Measurements from ENCODE around the gene C14orf180.

Gene C14orf180

DNA sequence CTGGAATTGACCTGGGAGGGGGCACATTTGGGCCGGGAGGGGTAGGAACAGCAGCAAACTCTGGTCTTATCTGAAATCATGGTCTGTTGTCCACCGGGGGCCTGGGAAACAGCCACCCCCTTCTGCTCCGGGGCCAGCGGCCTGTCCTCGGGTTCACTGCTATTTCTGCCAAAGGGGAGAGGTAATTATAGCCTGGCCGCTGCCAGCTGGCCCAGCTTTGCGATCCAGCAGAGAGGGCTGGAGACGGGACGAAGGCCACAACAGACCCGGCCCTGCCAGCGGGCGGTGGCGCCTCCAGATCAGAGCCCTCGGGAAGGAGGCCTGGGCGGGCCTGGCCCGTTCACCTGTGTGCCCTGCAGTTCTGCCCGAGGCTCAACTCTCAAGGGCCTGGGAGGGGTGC lies at the start of gene C14orf180:
TSS of gene C14orf180 (plus strand) at position 258 of the 400 bp plus-strand sequence. CDS start 6,667 bp downstream, outside the sequence.
- DNase-seq, result no peak

DNA sequence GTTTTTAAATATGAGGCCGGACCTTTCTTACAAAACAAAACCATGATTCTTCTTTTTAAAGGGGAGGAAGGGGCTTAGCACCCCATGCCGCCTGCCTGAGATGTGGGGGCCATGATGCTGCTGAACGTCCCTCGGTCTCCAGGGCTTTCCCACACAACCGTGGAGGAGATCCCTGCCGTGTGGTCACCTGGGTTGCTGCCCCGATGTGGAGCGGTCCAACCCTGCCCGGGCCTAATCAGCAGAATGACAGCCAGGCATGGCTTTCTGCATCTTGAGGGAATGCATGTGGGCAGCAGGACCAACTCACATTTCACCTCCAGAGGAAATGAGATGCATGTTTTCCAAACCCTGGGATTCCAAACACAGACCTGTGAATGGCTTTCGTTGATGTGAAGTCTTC lies 48.9 kb upstream of the C14orf180 start:
- DNase-seq, result no peak

DNA sequence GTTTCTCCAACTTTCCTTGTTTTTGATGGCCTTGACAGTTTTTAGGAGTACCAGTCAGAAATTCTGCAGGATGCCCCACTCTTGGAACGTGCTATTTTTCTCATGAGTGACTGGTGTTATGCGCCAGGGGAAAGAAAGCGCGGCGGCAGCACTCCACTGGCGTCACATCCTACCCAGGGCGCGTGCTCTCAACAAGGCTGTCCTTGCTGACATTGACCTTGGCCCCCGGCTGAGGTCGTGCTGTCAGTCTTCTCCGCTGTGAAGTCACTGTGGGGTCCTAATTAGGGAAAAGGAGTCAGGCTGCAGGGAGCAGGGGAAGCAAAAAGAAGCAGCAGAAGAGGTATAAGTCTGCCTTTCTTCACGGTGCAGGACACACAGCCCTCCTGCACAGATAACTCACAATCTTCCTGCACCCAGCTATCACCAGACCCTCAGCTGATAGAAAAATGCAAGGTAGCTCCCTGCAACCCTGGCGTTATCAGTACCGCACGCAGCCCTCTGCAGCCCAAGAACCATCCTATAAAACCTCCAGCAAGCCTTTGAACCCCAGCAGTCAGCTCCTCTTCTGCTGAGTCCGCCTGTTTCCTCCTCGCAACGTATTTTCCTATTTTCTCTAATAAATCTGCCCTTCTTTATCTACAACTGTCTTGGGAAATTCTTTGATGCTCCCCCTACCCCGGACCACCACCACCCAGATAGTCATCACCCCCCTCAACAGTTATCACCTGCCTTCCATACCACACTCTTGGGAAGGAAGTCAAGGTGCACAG lies 48.0 kb upstream of the C14orf180 start:
- DNase-seq, result no peak

DNA sequence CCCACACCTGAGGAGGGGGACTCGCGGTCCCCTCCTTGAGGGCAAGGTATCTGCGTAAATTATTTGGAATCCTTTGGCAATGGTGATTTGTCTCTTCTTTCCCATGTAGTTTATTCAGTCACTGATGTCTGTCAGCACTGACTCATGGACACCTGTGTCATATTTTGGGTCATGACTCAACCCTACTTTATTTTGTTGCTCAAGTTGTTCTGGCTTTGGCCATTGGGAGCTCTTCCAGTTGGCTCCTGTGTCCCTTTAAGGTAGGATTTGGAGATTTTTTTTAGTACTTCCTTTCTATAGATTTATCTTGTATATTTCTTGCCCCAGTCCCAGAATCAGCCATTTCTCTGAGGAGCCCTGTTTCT lies 47.4 kb upstream of the C14orf180 start:
- DNase-seq, result no peak

DNA sequence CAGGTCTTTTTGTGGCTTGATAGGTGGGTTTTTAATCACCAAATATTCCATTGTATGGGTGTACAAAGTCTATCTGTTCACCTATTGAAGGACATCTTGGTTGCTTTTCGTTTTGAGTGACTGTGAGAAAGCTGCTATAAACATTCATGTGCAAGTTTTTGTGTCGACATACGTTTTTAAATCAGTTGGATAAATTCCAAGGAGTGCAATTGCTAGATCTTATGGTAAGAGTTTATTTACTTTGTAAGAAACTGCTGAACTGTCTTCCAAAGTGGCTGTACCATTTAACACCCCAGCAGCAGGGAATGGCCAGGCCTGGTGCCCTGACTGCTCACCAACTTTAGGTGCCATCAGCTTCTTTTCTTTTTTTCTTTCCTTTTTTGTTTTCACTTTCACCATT lies 45.5 kb upstream of the C14orf180 start:
- no peak for DNase-seq

DNA sequence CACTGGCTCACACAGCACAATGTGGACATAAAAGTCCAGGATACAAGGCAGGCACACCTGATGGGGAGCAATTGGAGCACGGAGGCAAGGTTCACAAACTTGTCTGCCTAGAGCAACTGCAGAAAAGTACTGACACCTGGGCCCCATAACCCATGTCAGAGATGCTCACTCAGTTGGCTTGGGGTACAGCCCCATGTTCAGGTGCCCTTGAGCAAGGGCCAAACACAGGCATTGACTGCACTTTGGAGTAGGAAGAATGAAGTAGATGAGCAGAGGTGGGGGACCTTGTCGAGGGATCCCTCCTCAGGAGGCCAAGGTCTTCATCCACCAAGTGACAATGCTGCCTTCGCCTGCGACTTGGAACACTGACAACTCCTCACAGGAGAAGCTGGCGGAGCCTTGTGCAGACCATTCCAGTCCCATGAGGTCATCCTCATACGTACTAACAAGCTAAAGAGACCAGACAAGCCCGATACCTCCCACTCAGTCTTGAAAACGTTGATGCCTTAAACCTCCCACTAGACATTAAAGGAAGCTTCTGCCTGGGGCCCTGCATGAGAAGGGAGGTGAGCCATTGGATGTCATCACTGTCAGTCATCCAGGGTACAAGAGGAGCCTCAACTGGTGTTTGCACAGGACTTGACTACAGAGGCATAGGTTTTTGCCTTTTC lies 42.5 kb upstream of the C14orf180 start:
- DNase-seq, result no peak

DNA sequence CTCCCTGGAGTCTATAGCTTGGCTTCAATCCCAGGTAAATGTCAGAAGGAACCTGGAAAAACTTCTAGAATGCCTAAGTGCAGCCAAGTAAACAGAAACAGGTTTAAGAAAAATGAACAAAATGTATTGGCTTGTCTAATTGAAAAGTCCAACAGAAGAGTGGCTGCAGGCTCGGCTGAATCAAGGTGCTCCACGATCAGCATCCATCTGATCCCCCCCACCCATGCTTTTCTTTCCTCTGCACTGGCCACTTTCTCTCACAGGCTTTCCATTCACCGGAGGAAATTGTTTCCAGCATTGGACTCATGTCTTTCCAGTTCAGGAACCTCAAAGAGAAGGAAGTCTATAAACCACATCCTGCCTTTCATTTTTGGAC lies 42.0 kb upstream of the C14orf180 start:
- DNase-seq, result no peak

DNA sequence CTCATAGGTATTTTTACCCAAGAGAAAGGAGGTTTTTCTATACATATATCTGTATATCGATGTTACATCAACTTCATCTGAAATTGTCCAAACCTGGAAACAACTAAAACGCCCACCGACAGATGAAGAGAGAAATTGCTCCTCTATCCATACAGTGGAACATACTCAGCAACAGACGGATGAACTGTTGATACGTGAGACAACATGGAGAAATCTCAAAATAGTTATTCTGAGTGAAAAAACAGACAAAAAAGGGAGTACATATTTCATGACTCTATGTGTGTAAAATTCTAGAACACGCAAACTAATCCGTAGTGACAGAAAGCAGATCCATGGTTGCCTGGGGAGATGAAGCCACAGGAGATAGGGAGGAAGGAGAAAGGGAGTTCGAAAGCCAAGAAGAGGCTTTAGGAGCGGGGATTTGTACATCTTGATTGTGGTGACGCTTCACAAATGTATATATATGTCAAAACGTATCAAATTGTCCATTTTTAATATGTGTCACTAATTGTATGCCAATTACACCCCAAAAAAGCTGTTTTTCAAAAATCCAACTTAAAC lies 37.6 kb upstream of the C14orf180 start:
- no peak for DNase-seq

DNA sequence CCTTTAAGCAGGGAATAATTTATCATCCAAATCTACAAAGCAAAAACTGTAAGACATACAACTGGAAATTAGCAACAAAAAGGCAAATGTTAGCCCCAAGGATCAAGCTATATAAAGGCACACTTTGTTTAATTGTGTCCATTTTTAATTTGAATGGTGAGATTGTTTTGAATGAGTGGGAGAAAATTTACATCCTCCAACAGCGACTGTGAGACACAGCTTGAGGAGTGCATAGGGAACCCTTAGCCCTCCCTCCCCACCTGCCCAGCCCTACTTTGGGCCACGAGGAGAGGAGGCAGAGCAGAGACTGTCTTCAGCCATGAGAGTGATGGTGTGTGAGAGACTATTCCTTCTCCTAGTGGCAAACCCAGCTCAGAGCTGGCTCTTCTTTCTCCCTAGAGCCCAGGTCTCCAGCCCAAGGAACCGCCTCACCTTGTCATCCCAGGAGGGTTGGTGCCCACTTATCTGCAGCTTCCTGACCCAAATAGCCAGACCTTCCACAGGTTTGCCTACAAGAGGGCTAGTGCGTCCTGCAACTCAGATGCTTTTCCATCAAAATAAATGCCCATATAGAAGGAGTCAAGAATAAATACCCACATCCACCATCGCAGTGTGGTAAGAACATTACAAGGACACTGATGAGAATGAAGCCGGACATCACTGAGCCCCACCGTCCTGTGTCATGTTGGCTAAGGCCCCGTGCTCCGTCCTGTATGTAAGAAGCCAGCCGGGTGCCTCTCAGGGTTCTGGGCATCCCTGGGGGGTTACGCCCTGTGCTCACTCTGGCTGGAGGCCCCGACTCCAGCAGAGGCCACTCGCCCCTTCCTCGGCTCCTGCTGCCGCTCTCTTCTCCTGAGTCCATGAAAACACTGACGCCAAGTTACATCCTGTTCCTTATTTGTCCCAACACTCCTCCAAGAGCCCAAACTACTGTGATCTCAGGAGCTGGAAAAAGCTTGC lies 36.4 kb upstream of the C14orf180 start:
- DNase-seq, result no peak

DNA sequence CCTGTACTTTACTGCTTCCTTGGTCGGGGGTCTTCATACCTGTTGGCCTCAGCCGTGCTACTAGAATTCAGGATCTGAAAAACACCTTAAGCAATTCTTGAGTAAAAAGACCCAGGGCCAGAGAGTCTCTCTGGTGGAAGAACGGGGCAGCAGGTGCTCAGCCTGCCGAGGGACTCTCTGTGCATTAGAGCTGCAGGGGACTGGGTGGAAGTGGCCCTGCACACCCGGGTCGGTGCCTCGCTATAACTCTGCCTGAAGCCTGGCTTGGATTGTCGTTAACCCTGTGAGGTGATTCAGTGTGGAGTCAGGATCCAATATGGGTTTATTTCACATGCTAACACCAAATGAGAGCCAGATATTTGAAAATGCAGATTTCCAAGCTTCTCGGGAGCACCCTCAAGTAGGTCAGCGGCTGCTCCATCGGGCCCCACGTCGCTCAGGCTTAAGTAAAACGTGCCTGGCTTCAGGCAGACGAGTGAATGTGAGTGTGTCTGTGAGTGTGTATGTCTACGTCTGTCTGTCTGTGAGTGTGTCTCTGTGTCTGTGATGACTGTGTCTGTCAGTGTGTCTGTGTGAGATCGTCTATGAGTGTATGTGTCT lies 35.1 kb upstream of the C14orf180 start:
- DNase-seq, result no peak

DNA sequence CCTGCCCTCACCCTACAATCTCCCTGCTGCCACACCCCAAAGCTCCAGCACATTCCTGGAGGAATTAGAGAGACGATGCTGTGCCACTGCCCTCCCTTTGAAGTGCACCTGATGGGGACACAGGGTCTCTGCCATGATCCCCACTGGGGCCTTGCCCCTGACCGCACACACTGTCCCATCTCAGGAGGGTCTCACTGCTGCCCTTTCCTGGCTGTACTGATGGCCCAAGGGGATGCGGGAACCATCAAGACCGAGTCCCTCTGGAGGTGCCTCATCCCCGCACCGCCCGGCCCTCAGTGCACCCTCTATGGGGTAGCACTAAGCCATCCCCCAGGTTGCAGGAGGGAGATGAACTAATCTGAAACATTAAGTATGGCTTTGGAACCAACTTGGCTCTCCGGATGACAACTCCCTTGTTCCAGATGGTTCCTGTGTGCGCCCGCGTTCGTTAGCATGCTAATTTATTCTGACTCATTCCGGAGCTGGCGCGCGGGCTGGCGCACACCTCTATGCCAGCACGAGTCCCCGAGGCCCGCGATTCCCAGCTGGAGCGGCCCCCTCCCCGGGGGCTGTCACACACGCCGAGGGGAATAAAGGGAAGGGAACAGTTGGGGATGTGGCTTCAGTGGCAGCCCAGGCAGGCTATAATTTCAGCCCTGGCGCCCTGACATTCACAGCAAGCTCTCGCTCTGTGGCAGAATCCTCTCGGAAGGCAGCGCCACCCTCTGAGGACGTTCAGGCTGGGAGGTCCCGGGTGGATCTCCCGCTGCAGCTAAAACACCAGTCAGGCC lies 34.2 kb upstream of the C14orf180 start:
- DNase-seq, result peak; percentile 29 to 41

DNA sequence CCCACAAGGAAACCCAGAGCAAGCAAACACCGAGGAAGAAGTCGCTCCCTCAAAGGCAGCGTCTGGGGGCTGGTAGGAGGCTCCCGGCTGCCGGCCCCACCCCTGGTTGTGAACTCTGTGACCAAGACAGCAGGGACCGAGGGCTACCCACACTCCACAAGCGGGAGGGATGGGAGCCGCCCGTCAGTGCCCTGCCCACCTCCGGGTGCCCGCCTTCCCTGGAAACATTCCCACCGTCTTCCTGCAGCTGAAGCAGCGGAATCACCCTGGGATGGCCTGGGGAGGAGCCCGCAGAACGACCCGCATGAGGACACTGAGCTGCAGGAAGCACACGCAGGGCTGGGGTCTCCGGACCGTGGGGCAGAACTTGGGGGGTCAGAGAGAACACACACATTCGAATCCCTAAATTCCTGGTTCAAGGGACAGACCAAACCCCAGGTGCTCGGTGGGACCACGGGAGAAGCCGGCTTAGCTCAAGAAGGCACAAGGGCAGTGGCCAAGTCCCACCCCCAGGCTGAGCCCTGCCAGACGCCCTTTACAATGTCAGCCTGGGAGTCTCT lies 33.5 kb upstream of the C14orf180 start:
- no peak for DNase-seq

DNA sequence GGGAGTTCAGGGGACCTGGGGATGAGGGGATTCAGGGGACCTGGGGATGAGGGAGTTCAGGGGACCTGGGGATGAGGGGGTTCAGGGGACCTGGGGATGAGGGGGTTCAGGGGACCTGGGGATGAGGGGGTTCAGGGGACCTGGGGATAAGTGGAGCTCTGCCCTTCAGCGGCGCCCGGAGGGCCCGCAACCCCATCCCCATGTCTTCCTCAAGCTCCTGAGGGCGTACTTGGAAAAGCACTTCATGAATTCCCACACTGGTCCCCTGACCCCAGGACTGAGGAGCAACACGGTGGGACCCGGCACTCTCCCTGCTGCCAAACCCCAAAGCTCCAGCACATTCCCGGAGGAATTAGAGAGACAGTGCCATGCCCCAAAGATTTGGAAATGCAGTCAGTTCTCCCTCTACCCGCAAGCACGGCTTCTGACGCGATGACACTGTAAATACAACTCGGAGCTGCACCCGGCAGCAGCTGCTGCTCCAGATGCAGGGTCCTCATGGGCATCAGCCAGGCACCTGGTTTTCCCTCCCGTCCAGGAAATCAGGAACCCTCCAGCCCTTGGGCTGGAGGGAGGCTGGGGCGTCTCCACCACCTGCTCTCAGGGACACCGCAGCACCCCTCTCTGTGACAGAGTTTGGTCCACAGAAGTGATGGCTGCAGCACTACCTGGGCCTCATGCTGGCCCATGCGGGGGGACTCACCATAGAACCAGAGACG lies 32.8 kb upstream of the C14orf180 start:
- no peak for DNase-seq

DNA sequence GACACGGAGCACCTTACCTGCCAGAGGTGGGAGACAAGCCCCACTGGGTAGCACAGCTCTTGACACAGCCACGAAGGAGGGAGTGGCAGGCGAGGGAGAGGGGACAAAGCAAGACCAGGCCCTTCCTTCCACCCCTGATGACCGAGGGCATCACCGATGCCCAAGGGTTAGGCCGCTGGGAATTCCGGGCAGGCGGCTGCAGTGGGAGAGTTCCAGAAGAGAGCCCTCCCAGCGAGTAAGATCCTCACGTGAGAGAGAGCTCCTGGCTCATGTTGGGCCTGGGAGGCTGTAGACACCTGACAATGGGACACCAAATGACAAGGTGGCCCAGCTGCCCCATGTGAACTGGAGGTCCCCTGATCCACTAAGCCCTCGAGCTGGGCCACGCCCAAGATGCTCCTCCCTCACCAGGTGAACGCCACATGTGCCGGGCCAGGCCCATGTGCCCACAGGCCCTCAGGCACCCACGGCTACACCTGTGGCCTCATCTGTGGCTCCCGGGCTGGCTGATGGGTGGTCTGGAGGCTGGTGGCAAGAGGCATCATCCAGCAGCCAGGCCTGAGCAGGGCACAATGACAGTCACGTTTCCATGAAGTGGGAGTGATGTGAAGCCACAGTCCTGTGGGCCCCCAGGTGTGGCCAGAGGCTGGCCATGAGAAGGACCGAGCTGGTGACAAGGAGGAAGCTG lies 32.1 kb upstream of the C14orf180 start:
- no peak for DNase-seq

DNA sequence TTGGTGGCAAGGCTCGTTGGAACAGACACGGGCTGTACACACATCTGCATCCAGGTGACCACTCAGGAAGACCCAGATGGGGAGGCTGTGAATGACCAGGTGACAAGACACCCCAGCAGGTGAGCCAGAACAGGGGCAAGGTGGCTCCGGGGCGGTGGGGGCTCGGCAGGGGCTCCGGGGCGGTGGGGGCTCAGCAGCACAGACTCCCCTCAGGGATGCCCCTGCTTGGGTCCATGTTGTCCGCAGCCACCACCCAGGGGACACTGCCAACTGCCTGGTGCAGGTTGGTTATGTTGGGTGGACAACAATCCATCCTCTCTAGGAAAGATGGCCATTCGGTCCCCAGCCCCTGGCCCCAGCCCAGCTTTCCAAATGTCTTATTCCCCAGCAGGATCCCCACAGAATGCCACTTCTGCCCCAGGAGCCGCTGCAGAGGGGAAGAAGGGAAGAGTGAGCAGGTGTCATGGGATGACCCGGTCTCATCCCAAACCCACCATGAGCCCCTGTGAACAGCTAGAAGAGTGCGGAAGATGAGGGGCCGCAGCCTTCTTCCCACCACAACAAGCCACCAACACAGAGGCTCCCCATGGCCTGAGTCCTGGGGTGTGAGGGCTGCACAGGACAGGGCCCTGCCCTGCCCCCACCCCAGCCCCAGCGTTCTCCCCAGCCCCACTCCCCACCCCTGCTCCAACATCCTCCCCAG lies 31.4 kb upstream of the C14orf180 start:
- no peak for DNase-seq

DNA sequence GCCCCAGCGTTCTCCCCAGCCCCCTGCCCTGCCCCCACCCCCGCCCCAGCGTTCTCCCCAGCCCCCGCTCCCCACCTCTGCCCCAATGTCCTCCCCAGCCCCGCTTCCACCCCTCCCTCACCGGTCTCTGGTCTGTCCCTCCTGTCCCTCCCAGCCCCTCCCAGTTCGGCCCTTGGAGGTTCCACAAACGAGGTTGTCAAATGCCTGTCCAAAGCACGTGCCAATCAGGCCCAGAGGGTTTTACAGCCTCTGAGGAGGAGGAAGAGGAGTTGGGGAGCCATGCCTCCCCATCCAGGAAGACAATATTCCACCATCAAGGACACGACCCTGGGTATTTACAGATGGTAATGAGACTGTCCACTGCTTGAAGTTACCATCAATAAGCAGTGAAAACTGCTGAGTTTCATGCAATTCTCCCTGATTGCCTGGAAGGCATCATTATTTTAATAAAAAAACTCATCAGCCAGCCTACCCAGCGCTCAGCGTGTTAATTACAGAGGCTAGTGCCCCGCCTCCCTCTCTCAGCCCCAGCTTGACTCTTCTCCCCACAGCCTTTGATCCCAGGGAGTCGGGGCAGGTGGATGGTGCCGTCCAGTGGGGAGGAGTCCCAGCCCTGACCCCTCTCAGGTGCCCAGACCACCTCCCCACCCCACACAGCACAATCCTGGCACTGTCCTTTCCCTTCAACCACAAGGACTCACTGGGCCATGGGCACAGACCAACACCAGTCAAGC lies 30.6 kb upstream of the C14orf180 start:
- no peak for DNase-seq

DNA sequence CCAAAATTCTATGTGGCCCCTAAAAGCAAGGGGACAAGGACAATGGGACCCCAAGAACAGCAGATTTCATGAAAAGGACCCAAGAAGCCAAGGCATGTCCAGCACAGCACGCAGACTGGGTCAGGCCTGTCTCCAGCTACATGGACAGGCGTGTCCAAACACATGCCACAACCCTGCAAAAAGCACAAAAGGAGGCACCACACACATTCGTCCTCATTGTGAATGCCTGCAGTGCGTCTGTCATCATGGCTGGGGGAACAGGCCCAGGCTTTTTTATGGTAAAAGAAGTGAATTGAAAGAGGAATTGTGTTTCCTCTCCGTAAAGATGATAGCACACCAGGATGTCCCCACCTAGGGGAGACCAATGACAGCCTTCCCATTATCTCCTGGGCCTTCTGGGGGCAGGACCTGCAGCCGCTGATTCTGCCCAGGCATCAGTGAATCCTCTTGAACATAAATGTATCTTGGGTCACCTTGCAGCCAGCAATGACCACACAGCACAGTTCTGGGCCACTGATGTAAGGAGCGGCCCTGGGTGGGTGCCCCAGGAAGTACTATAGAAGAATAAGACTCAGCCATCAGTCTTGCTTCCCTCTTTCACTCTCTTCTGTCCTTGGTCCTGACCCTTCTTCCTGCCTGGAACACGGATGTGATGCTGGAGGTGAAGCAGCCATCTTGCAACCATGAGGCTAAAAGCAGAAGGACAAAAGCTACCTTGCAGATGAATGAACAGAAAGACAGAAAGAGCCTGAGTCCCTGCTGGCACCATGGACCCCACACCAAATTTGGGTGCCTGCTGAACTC lies 29.8 kb upstream of the C14orf180 start:
- DNase-seq, result no peak

DNA sequence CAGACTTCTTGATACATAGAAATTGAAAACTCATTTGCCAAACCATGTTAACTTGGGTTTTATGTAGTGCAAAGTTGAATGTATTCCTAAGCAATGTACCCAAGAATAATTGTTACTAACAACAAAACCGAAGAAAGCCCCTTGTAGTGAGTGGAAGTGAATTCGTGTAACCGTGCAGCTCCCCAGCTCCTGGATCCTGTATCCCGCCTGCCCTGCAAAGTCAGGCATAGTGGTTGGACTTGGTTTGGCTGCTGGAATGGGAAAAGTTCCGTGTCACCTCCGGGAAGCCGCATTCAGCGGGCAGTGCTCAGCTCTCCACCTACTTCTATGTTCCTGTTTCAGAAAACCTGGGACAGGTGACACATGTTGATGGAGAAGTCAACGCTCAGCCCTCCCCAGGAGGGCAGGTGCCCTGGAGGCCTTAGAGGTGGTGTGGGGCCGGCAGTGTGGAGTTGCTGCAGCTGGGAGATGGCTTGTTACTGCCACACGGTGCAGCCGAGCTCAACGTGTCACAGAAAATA lies 29.2 kb upstream of the C14orf180 start:
- no peak for DNase-seq
